Measurements from ENCODE around the gene CCDC60. TPM values are rescaled to one million over a fixed set of nuclear protein-coding genes. Genes with fewer than 3 reads are reported as not detected.

CCDC60 gene
- total RNA-seq, 2 experiments from 2014 or later: not detected

- H3K9me3 Mint-ChIP-seq: no peaks in the 10 kb centered on the region
- CTCF ChIA-PET: no interaction called here
Measured at GRCh38 chr12:119576915-119577314, 242.4 kb downstream of the CCDC60 start.

GRCh38 chr12:119578112-119578511, 243.6 kb downstream of the CCDC60 start:
- Mint-ChIP-seq H3K27me3 (ENCODE audit: low read depth) (peaks cover 16% of the 10 kb centered on the region), H3K27ac (peak overlapping the region; percentile 1), H3K4me3 (no peak overlapping the region), H3K9me3 (no peaks in the 10 kb centered on the region), H3K36me3 (ENCODE audit: low read depth) (no peaks in the 10 kb centered on the region), H3K4me1 (ENCODE audit: low read depth) (no peaks in the 10 kb centered on the region)
- no peak for DNase-seq
- CTCF ChIA-PET: interaction anchor here (0.6 to 0.8 kb wide), 3 partner anchors 22 to 873 kb away, joined by 3 to 5 read pairs (median 4); no protein-coding TSS in a partner anchor
- intact Hi-C loops (cut with micrococcal nuclease): no loop called here

More at GRCh38 chr12:119576915-119577314, 242.4 kb downstream of the CCDC60 start:
- H3K27ac Mint-ChIP-seq: no peak overlapping the region
- no peak for DNase-seq
- H3K36me3 Mint-ChIP-seq (ENCODE audit: low read depth): no peaks in the 10 kb centered on the region
- peaks cover 16% of the 10 kb centered on the region for H3K27me3 Mint-ChIP-seq (ENCODE audit: low read depth)
- H3K4me1 Mint-ChIP-seq (ENCODE audit: low read depth): no peaks in the 10 kb centered on the region
- intact Hi-C loops (cut with micrococcal nuclease): no loop called here
- no peak overlapping the region for H3K4me3 Mint-ChIP-seq

GRCh38 chr12:119589097-119589496, 254.6 kb downstream of the CCDC60 start:
- Mint-ChIP-seq H3K4me3 (no peak overlapping the region), H3K27ac (no peak overlapping the region), H3K27me3 (ENCODE audit: low read depth) (peaks cover 42% of the 10 kb centered on the region), H3K4me1 (ENCODE audit: low read depth) (peaks cover 2% of the 10 kb centered on the region), H3K36me3 (ENCODE audit: low read depth) (no peaks in the 10 kb centered on the region), H3K9me3 (no peaks in the 10 kb centered on the region)
- no peak for DNase-seq
- CTCF ChIA-PET: no interaction called here
- intact Hi-C loops (cut with micrococcal nuclease): no loop called here

GRCh38 chr12:119589634-119590033, 255.1 kb downstream of the CCDC60 start:
- peaks cover 6% of the 10 kb centered on the region for H3K4me1 Mint-ChIP-seq (ENCODE audit: low read depth)
- peaks cover 47% of the 10 kb centered on the region for H3K27me3 Mint-ChIP-seq (ENCODE audit: low read depth)
- no peak overlapping the region for H3K27ac Mint-ChIP-seq
- DNase-seq: no peak
- no peak overlapping the region for H3K4me3 Mint-ChIP-seq
- H3K9me3 Mint-ChIP-seq: no peaks in the 10 kb centered on the region
- CTCF ChIA-PET: no interaction called here
- intact Hi-C loops (cut with micrococcal nuclease): loop anchor here (2.0 kb wide), 1 partner anchor 33 kb away; no protein-coding TSS in a partner anchor
- no peaks in the 10 kb centered on the region for H3K36me3 Mint-ChIP-seq (ENCODE audit: low read depth)

Other genes with a start within 250 kb of the CCDC60 start
- not detected for gene HSPB8, start 155.8 kb upstream of the CCDC60 start, total RNA-seq

All from activated naive CD4-positive, alpha-beta T cell treated with anti-CD3 and anti-CD28 coated beads for 36 hours (primary cell).